MM.1S (cell line): Measurements from ENCODE around the gene KCNJ11.

Source experiments
- DNase-seq: peaks from one replicate; pipeline ENCODE4 v3.0.0-alpha.2; 2015
- H2AFZ ChIP-seq: fragments of 300-600 bp; sonication (generic); 2 replicates; pipeline ENCODE4 v1.6.0; 2016; ENCODE audit warnings: antibody characterized with exemption, low read length
- H3F3A ChIP-seq: fragments of 300-600 bp; sonication (generic); 2 replicates; pipeline ENCODE4 v1.6.1; 2016; ENCODE audit warnings: mild to moderate bottlenecking, antibody characterized with exemption, low read length, moderate library complexity, mixed read lengths; ENCODE audit not compliant: insufficient read depth
- H3K27ac ChIP-seq: fragments of 300-600 bp; sonication (generic); 2 replicates; pipeline ENCODE4 v1.5.1; 2016; ENCODE audit warnings: mild to moderate bottlenecking, low read length
- H3K27me3 ChIP-seq: fragments of 300-600 bp; sonication (generic); replicated peaks from 2 replicates; pipeline ENCODE4 v1.6.0; 2016; ENCODE audit warnings: low read length; ENCODE audit not compliant: insufficient read depth
- H3K36me3 ChIP-seq: fragments of 300-600 bp; sonication (generic); replicated peaks from 2 replicates; pipeline ENCODE4 v1.6.1; 2016; ENCODE audit warnings: mild to moderate bottlenecking, low read length, mixed read lengths; ENCODE audit not compliant: insufficient read depth
- H3K4me1 ChIP-seq: fragments of 300-600 bp; sonication (generic); 2 replicates; pipeline ENCODE4 v1.6.1; 2016; ENCODE audit warnings: low read length, mixed read lengths
- H3K4me2 ChIP-seq: fragments of 300-600 bp; sonication (generic); 2 replicates; pipeline ENCODE4 v1.6.0; 2016; ENCODE audit warnings: low read depth, low read length
- H3K4me3 ChIP-seq: fragments of 300-600 bp; sonication (generic); 2 replicates; pipeline ENCODE4 v1.5.1; 2016; ENCODE audit warnings: low read length, mixed read lengths
- H3K79me2 ChIP-seq: fragments of 300-600 bp; sonication (generic); 2 replicates; pipeline ENCODE4 v1.6.1; 2016; ENCODE audit warnings: mixed run types, low read length, mixed read lengths
- H3K9ac ChIP-seq: fragments of 300-600 bp; sonication (generic); 2 replicates; pipeline ENCODE4 v1.6.1; 2016; ENCODE audit warnings: low read length, mixed read lengths
- H3K9me2 ChIP-seq: fragments of 300-600 bp; sonication (generic); replicated peaks from 2 replicates; pipeline ENCODE4 v1.6.1; 2016; ENCODE audit warnings: mild to moderate bottlenecking, low read length, mixed read lengths; ENCODE audit not compliant: insufficient read depth
- H3K9me3 ChIP-seq: fragments of 300-600 bp; sonication (generic); replicated peaks from 2 replicates; pipeline ENCODE4 v1.6.1; 2016; ENCODE audit warnings: mild to moderate bottlenecking, low read length, mixed read lengths; ENCODE audit not compliant: insufficient read depth
- H4K20me1 ChIP-seq: fragments of 300-600 bp; sonication (generic); 2 replicates; pipeline ENCODE4 v1.6.1; 2016; ENCODE audit warnings: mild to moderate bottlenecking, low read length, moderate library complexity, mixed read lengths; ENCODE audit not compliant: insufficient read depth
- EZH2 ChIP-seq: fragments of 300-600 bp; sonication (generic); optimal IDR thresholded peaks from 2 replicates; pipeline ENCODE3; 2017; ENCODE audit warnings: low read depth, mild to moderate bottlenecking, antibody characterized with exemption, low read length, mixed read lengths
- EZH2phosphoT487 ChIP-seq: fragments of 300-600 bp; sonication (generic); IDR thresholded peaks from 2 replicates; pipeline ENCODE4 v1.6.1; 2018; ENCODE audit warnings: antibody characterized with exemption, low read length
- TF ChIP-seq, protein P1 (sequence below): fragments of 300-600 bp; sonication (generic); IDR thresholded peaks from 2 replicates; pipeline ENCODE4 v1.5.1; 2016; ENCODE audit warnings: antibody characterized with exemption, low read length, mixed read lengths

The KCNJ11 gene

GRCh38 chr11:17382046-17382728 is 6.3 kb downstream of the KCNJ11 start:
- no peak overlapping the region for H3K4me3 ChIP-seq
- H3F3A ChIP-seq, result 0 out of 2 replicates have a peak, but pooled peaks cover 3% of the 10 kb centered on the region
- TF ChIP-seq EZH2 (no peak), EZH2phosphoT487 (no peak)
- TF ChIP-seq, protein P1, sequence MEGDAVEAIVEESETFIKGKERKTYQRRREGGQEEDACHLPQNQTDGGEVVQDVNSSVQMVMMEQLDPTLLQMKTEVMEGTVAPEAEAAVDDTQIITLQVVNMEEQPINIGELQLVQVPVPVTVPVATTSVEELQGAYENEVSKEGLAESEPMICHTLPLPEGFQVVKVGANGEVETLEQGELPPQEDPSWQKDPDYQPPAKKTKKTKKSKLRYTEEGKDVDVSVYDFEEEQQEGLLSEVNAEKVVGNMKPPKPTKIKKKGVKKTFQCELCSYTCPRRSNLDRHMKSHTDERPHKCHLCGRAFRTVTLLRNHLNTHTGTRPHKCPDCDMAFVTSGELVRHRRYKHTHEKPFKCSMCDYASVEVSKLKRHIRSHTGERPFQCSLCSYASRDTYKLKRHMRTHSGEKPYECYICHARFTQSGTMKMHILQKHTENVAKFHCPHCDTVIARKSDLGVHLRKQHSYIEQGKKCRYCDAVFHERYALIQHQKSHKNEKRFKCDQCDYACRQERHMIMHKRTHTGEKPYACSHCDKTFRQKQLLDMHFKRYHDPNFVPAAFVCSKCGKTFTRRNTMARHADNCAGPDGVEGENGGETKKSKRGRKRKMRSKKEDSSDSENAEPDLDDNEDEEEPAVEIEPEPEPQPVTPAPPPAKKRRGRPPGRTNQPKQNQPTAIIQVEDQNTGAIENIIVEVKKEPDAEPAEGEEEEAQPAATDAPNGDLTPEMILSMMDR, result no peak
- H3K9ac ChIP-seq, result no peak overlapping the region
- H2AFZ ChIP-seq, result no peak overlapping the region
- no peak overlapping the region for H3K4me2 ChIP-seq
- H3K79me2 ChIP-seq, result 0 out of 2 replicates have a peak, but pooled peaks cover 11% of the 10 kb centered on the region
- no peak for DNase-seq
- no peaks in the 10 kb centered on the region for H3K9me3 ChIP-seq
- no peaks in the 10 kb centered on the region for H3K36me3 ChIP-seq
- no peak overlapping the region for H3K27ac ChIP-seq
- no peaks in the 10 kb centered on the region for H3K9me2 ChIP-seq
- H4K20me1 ChIP-seq, result no peaks in the 10 kb centered on the region
- H3K4me1 ChIP-seq, result peaks cover 18% of the 10 kb centered on the region
- H3K27me3 ChIP-seq, result no peaks in the 10 kb centered on the region

- H3K9me3 ChIP-seq, result no peaks in the 10 kb centered on the region
- H2AFZ ChIP-seq, result no peak overlapping the region
- H3K79me2 ChIP-seq, result 0 out of 2 replicates have a peak, but pooled peaks cover 9% of the 10 kb centered on the region
- H3K9me2 ChIP-seq, result no peaks in the 10 kb centered on the region
- DNase-seq, result no peak
- no peak overlapping the region for H3K4me3 ChIP-seq
- no peaks in the 10 kb centered on the region for H3F3A ChIP-seq
- no peaks in the 10 kb centered on the region for H3K27me3 ChIP-seq
- H4K20me1 ChIP-seq, result no peaks in the 10 kb centered on the region
- no peak overlapping the region for H3K27ac ChIP-seq
- H3K36me3 ChIP-seq, result no peaks in the 10 kb centered on the region
- H3K4me2 ChIP-seq, result no peak overlapping the region
- H3K4me1 ChIP-seq, result peaks cover 7% of the 10 kb centered on the region
- TF ChIP-seq EZH2phosphoT487 (no peak), EZH2 (no peak)
- TF ChIP-seq, protein P1, result no peak
- H3K9ac ChIP-seq, result no peak overlapping the region
Observed at GRCh38 chr11:17381156-17381555, 7.3 kb downstream of the KCNJ11 start.

- Histone ChIP-seq H3K9ac (no peak overlapping the region), H3K36me3 (no peaks in the 10 kb centered on the region), H2AFZ (no peak overlapping the region), H4K20me1 (no peaks in the 10 kb centered on the region), H3K4me1 (no peaks in the 10 kb centered on the region), H3K9me2 (no peaks in the 10 kb centered on the region), H3F3A (no peaks in the 10 kb centered on the region), H3K27ac (no peak overlapping the region), H3K4me3 (no peak overlapping the region), H3K27me3 (no peaks in the 10 kb centered on the region), H3K9me3 (no peaks in the 10 kb centered on the region), H3K79me2 (no peaks in the 10 kb centered on the region), H3K4me2 (no peak overlapping the region)
- DNase-seq, result no peak
- TF ChIP-seq EZH2 (no peak), EZH2phosphoT487 (no peak)
- TF ChIP-seq, protein P1, result no peak
Observed at GRCh38 chr11:17379383-17380180, 8.9 kb downstream of the KCNJ11 start.
